Bronchial smooth muscle cell (primary cell): Measurements from ENCODE around the gene ACP4. TPM values are rescaled to one million over a fixed set of nuclear protein-coding genes. Genes with fewer than 3 reads are reported as not detected.

Experiments
- total RNA-seq: library from RNA; depleted of rRNA; stranded (reverse); fragments of >200 nt; gene quantifications from 2 replicates; pipeline ENCODE4 v1.2.1, GENCODE V29; 2014

Gene ACP4, protein sequence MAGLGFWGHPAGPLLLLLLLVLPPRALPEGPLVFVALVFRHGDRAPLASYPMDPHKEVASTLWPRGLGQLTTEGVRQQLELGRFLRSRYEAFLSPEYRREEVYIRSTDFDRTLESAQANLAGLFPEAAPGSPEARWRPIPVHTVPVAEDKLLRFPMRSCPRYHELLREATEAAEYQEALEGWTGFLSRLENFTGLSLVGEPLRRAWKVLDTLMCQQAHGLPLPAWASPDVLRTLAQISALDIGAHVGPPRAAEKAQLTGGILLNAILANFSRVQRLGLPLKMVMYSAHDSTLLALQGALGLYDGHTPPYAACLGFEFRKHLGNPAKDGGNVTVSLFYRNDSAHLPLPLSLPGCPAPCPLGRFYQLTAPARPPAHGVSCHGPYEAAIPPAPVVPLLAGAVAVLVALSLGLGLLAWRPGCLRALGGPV
- total RNA-seq, result not detected in 2 replicates

GRCh38 chr19:50790396-50790795 lies at the start of gene ACP4:
Gene ACP4 (plus strand): TSS chr19:50790415. CDS start chr19:50790415, 0 bp downstream.

GRCh38 chr19:50770164-50770563 lies 20.1 kb upstream of the ACP4 start, which contains the start of gene GPR32:
Gene GPR32 (plus strand): TSS chr19:50770464. CDS start chr19:50770601, 137 bp downstream.

GRCh38 chr19:50823389-50824042 lies 33.3 kb downstream of the ACP4 start, which contains the start of gene KLK1:
Gene KLK1 (minus strand): TSS chr19:50823787. CDS start chr19:50823748, 39 bp downstream.

DNA sequence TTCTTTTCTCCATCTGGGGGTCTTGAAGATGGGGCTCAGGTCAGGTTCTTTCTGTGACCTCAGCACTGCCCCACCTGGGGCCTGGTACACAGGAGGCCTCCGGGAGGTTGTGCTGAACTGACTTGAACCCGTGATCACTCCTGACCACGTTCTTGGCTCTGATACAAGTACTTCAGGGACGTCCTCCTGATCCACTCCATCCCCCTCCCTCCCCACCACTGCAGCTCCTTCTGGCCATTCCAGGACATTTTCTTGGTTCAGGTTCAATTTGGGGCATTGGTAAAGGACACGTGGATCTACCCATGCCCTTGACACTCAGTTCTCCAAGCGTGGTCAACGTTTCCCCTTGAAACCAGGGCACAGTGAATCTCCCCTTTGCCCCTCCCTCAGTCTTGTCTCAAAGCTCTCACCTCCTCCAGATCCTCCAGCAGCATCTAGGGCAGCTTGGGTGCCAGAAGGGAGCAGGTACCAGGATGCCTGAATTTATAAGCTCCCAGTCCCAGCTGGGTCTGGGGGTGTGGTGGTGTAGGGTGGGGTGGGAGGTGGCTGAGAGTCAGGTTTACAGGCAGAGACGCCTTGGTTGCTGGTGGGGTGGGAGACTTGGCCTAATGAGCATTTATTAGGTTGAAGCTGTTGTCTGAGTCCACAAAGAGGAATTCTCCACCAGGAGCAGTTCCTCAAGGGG lies 43.0 kb downstream of the ACP4 start, which contains the start of gene KLK15:
KLK15 (minus strand) TSS at position 458 of the 685 bp plus-strand sequence. CDS start 2,082 bp downstream, outside the sequence.

Other genes with a start within 250 kb of the ACP4 start
- under 0.01 and 0.94 TPM in 2 replicates for gene LRRC4B, start 222.0 kb upstream of the ACP4 start, total RNA-seq
- not detected in 2 replicates for gene SYT3, start 150.5 kb upstream of the ACP4 start, total RNA-seq
- not detected in 2 replicates for gene C19orf81, start 141.0 kb upstream of the ACP4 start, total RNA-seq
- 0.60 and 3.3 TPM in 2 replicates for gene SHANK1, start 70.6 kb upstream of the ACP4 start, total RNA-seq
- 21.3 and 46.3 TPM in 2 replicates for gene CLEC11A, start 67.1 kb upstream of the ACP4 start, total RNA-seq
- not detected in 2 replicates for gene GPR32, start 20.0 kb upstream of the ACP4 start, total RNA-seq
- not detected in 2 replicates for gene KLK1, start 33.4 kb downstream of the ACP4 start, total RNA-seq
- 0.09 TPM in 1 of 2 replicates, not detected in the other for gene KLK15, start 43.2 kb downstream of the ACP4 start, total RNA-seq
- 0.09 TPM in 1 of 2 replicates, not detected in the other for gene KLK3, start 64.5 kb downstream of the ACP4 start, total RNA-seq
- not detected in 2 replicates for gene KLK2, start 83.0 kb downstream of the ACP4 start, total RNA-seq
- gene KLK4, start 121.0 kb downstream of the ACP4 start, total RNA-seq, result not detected in 2 replicates
- 0.34 TPM in 1 of 2 replicates, not detected in the other for gene KLK5, start 162.6 kb downstream of the ACP4 start, total RNA-seq
- gene KLK6, start 179.2 kb downstream of the ACP4 start, total RNA-seq, result not detected in 2 replicates
- gene KLK7, start 193.5 kb downstream of the ACP4 start, total RNA-seq, result not detected in 2 replicates
- gene KLK8, start 211.2 kb downstream of the ACP4 start, total RNA-seq, result not detected in 2 replicates
- not detected in 2 replicates for gene KLK10, start 229.3 kb downstream of the ACP4 start, total RNA-seq
- gene KLK11, start 236.2 kb downstream of the ACP4 start, total RNA-seq, result 0.17 TPM in 1 of 2 replicates, not detected in the other
- not detected in 2 replicates for gene KLK12, start 244.6 kb downstream of the ACP4 start, total RNA-seq